ENCODE measurements around the gene RABGAP1L. TPM values are rescaled to one million over a fixed set of nuclear protein-coding genes. Genes with fewer than 3 reads are reported as not detected.
A peak's percentile ranks its signal among the peaks of the same experiment; 100 is the strongest.

The RABGAP1L gene
- total RNA-seq, 1 donor from 2014 or later, result 69.2 TPM

DNA sequence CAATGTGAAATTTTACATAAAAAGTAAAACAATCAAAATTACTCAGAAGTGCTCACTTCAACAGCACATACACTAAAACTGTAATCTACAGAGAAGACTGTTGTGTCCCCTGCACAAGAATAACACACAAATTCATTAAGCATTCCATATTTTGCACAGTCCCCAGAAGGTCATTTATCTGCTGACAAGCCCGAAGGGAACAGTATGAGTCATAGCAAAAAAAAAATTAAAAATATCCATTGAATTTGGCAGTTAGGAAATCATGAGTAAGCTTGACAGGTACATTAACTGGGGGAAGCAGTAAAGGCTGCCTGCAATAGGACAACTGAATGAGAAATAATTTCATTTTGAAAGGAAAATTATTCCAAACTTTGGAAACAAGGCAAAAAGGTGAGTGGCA lies 837.2 kb downstream of the RABGAP1L start:
- peaks cover 30% of the 10 kb centered on the region for H3K4me1 ChIP-seq
- no peaks in the 10 kb centered on the region for H3K36me3 ChIP-seq
- H3K27ac ChIP-seq (replicated peaks), result no peak overlapping the region
- intact Hi-C loops (cut with micrococcal nuclease), result no loop called here
- no peaks in the 10 kb centered on the region for H3K9me3 ChIP-seq (replicated peaks)
- TF ChIP-seq, protein P1, sequence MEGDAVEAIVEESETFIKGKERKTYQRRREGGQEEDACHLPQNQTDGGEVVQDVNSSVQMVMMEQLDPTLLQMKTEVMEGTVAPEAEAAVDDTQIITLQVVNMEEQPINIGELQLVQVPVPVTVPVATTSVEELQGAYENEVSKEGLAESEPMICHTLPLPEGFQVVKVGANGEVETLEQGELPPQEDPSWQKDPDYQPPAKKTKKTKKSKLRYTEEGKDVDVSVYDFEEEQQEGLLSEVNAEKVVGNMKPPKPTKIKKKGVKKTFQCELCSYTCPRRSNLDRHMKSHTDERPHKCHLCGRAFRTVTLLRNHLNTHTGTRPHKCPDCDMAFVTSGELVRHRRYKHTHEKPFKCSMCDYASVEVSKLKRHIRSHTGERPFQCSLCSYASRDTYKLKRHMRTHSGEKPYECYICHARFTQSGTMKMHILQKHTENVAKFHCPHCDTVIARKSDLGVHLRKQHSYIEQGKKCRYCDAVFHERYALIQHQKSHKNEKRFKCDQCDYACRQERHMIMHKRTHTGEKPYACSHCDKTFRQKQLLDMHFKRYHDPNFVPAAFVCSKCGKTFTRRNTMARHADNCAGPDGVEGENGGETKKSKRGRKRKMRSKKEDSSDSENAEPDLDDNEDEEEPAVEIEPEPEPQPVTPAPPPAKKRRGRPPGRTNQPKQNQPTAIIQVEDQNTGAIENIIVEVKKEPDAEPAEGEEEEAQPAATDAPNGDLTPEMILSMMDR (IDR thresholded peaks at IDR 0.05; ENCODE audit: borderline replicate concordance), result no peak
- H3K4me3 ChIP-seq, result no peak overlapping the region
- H3K27me3 ChIP-seq (ENCODE audit: low read depth), result no peaks in the 10 kb centered on the region
- no peak for DNase-seq

DNA sequence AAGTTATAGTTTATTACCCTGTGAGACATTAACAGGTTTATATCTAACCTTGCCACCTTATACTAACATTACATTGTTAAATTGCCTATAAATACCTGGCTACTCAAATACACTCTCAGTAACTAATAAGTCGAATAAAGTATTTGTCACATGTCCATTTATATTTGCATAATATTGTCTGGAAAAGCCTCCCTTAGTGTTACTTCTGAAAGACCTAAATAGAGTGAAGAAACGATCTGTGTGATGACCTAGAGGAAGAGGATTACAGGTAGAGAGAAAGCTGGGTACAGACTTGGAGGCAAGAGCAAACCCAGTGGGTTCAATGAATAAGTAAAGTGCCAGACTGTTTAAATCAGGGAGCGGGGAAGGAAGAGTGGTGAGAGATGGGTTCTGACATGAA lies 837.7 kb downstream of the RABGAP1L start:
- no peaks in the 10 kb centered on the region for H3K27me3 ChIP-seq (ENCODE audit: low read depth)
- no peak overlapping the region for H3K27ac ChIP-seq (replicated peaks)
- TF ChIP-seq, protein P1 (IDR thresholded peaks at IDR 0.05; ENCODE audit: borderline replicate concordance), result no peak
- intact Hi-C loops (cut with micrococcal nuclease), result no loop called here
- no peak overlapping the region for H3K4me3 ChIP-seq
- no peaks in the 10 kb centered on the region for H3K9me3 ChIP-seq (replicated peaks)
- H3K36me3 ChIP-seq, result no peaks in the 10 kb centered on the region
- no peak for DNase-seq
- H3K4me1 ChIP-seq, result peaks cover 36% of the 10 kb centered on the region

DNA sequence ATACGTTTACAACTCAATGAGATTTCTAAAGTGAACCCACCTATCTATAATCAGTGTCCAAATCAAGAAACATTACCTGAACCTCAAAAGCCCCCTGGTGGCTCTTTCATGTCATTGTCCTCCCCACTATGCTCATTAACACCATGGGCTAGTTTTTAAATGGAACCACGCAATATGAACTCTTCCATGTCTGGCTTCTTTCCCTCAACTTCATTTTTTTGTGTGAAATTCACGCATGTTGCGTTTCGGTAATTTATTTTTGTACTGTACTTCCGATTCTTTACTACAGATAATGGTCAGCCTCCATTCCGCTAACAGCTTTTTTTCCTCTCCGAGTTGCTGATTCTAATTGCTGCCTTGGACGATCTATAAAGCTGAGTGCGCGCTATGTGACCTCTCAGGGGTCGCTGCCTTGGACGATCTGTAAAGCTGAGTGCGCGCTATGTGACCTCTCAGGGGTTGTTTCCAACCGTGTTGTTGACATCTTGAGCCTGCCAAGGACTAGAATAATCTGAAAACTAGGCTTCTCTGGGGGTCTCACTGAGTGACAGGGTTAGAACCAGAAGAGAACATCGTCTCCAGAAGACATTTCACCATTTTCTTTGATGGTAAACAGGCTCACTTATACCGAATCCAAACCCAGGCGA lies 839.4 kb downstream of the RABGAP1L start:
- Histone ChIP-seq H3K27ac (replicated peaks) (peak overlapping the region; percentile 99), H3K36me3 (no peaks in the 10 kb centered on the region), H3K4me3 (peak overlapping the region; percentile 94), H3K27me3 (ENCODE audit: low read depth) (no peaks in the 10 kb centered on the region), H3K9me3 (replicated peaks) (no peaks in the 10 kb centered on the region), H3K4me1 (peaks cover 51% of the 10 kb centered on the region)
- intact Hi-C loops (cut with micrococcal nuclease), result no loop called here
- DNase-seq, result no peak
- TF ChIP-seq, protein P1 (IDR thresholded peaks at IDR 0.05; ENCODE audit: borderline replicate concordance), result peak; percentile 81

DNA sequence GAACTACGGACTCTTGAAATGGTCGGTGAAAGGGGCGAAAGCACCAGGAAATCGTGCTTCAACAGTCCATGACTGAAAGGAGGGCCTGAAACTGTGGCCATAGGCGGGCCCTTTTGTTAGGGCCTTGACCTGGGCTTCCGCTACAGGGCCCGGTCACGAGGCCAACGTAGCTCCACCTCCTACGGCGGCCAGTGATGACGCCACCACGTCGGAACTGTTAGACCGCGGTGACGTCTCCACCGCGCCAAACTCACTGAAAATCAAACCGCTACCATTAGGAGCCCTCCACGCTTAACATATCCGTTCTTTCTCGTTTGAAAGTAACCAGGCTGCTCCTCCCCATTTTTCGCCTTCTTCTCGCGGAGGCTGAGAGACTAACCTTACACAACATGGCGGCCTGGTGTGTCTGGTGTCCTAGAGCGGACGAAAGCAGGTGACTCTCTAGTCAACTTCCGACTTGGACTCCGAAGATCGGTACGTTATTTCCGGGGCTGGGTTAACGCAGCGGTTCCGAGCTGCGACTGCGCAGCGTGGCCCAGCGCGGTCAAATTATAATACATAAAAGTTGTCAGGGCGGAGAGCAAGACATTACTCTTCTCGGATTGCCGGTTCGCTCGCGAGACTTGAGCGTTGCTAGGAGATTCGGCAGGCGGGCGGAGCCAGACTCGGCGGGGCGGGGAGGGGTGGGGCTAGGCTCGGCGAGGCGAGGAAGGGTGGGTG lies 840.1 kb downstream of the RABGAP1L start:
- peak overlapping the region; percentile 99 for H3K27ac ChIP-seq (replicated peaks)
- intact Hi-C loops (cut with micrococcal nuclease), result no loop called here
- TF ChIP-seq, protein P1 (IDR thresholded peaks at IDR 0.05; ENCODE audit: borderline replicate concordance), result no peak
- no peaks in the 10 kb centered on the region for H3K9me3 ChIP-seq (replicated peaks)
- no peaks in the 10 kb centered on the region for H3K36me3 ChIP-seq
- DNase-seq, result peak; percentile 98
- peaks cover 52% of the 10 kb centered on the region for H3K4me1 ChIP-seq
- peak overlapping the region; percentile 94 for H3K4me3 ChIP-seq
- no peaks in the 10 kb centered on the region for H3K27me3 ChIP-seq (ENCODE audit: low read depth)

DNA sequence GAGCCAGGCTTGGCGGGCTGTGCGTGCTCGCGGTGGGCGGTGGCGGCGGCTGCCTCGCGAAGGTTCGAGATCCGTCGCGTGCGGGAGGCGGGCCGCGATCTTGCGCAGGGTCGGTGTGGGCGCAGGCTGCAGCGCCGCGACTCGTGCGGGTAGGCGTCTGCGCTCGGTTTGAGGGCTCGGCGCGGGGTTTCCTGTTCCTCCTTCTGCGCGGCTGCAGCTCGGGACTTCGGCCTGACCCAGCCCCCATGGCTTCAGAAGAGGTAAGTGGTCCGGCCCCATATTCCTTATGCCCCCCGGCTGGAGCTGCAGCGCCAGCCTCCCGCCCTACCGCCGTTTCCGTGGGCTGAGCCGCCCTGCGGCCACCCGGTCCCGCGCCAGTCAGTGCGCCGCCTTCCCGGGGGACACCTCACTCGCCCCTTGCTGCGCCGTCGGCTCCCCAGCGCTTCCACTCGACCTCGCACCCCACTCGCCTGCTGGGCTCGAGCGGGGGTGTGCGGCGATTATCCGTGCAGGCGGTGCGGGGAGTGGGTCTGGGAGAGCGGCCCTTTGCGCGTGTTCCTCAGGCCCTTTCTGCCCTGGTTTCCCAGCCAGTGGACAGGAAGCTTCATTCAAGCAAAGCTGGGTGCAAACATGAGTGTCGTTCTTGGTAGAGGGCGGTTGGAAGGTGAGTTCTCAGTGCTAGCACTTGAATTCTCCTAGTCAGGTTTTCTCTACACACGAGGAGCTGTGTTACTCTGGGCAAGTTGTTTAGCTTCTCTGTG lies 840.8 kb downstream of the RABGAP1L start, which contains the start of gene CACYBP:
CACYBP (plus strand) TSS at position 12 of the 761 bp plus-strand sequence; CDS start at position 246, 234 bp downstream.
- Histone ChIP-seq H3K36me3 (peaks cover 6% of the 10 kb centered on the region), H3K27me3 (ENCODE audit: low read depth) (no peaks in the 10 kb centered on the region), H3K4me3 (peak within 1 kb of the TSS; percentile 94), H3K4me1 (peaks cover 52% of the 10 kb centered on the region), H3K9me3 (replicated peaks) (no peaks in the 10 kb centered on the region), H3K27ac (replicated peaks) (peak within 1 kb of the TSS; percentile 99)
- no peak for DNase-seq
- intact Hi-C loops (cut with micrococcal nuclease), result no loop called here
- TF ChIP-seq, protein P1 (IDR thresholded peaks at IDR 0.05; ENCODE audit: borderline replicate concordance), result no peak
